ENCODE measurements around the gene UXS1.

The UXS1 gene

GRCh38 chr2:106163948-106164545 is 30.1 kb downstream of the UXS1 start:
- ATAC-seq = no peak
- TF ChIP-seq ZNF8 (CRISPR knock-in tag; IDR thresholded peaks at IDR 0.05) = no peak
- TF ChIP-seq ZFP30 (CRISPR knock-in tag; IDR thresholded peaks at IDR 0.05) = no peak
- no peak for TF ChIP-seq PATZ1 (CRISPR knock-in tag; IDR thresholded peaks at IDR 0.05; ENCODE audit: borderline replicate concordance)
- TF ChIP-seq ISL1 (CRISPR knock-in tag; IDR thresholded peaks at IDR 0.05) = no peak
- TF ChIP-seq CREB5 (CRISPR knock-in tag; IDR thresholded peaks at IDR 0.05; ENCODE audit: low read depth) = no peak
- no peak for TF ChIP-seq RARB (CRISPR knock-in tag; IDR thresholded peaks at IDR 0.05)
- TF ChIP-seq ZFP3 (CRISPR knock-in tag; IDR thresholded peaks at IDR 0.05) = no peak
- no peak for TF ChIP-seq CSDC2 (CRISPR knock-in tag; IDR thresholded peaks at IDR 0.05)
- TF ChIP-seq GLIS3 (CRISPR knock-in tag; IDR thresholded peaks at IDR 0.05) = no peak
- TF ChIP-seq ARNTL (CRISPR knock-in tag; IDR thresholded peaks at IDR 0.05; ENCODE audit: borderline replicate concordance, low read depth) = no peak
- TF ChIP-seq OSR1 (CRISPR knock-in tag; IDR thresholded peaks at IDR 0.05) = no peak
- TF ChIP-seq TSHZ2 (CRISPR knock-in tag; IDR thresholded peaks at IDR 0.05) = no peak
- no peak for TF ChIP-seq ZNF565 (CRISPR knock-in tag; conservative IDR thresholded peaks at IDR 0.05; ENCODE audit: low read depth)
- TF ChIP-seq POU6F1 (CRISPR knock-in tag; IDR thresholded peaks at IDR 0.05; ENCODE audit: borderline replicate concordance, low read depth) = no peak
- no peak for TF ChIP-seq TOX (CRISPR knock-in tag; IDR thresholded peaks at IDR 0.05; ENCODE audit: borderline replicate concordance)
- TF ChIP-seq TCF4 (CRISPR knock-in tag; IDR thresholded peaks at IDR 0.05; ENCODE audit: borderline replicate concordance) = no peak

- ATAC-seq = no peak
- TF ChIP-seq ZNF8 (CRISPR knock-in tag; IDR thresholded peaks at IDR 0.05) (no peak), TOX (CRISPR knock-in tag; IDR thresholded peaks at IDR 0.05; ENCODE audit: borderline replicate concordance) (no peak), ISL1 (CRISPR knock-in tag; IDR thresholded peaks at IDR 0.05) (no peak; the same call in 1 of the 2 replicates), BACH2 (CRISPR knock-in tag; IDR thresholded peaks at IDR 0.05; ENCODE audit: borderline replicate concordance) (no peak), ARNTL (CRISPR knock-in tag; IDR thresholded peaks at IDR 0.05; ENCODE audit: borderline replicate concordance, low read depth) (no peak), RARB (CRISPR knock-in tag; IDR thresholded peaks at IDR 0.05) (no peak), PATZ1 (CRISPR knock-in tag; IDR thresholded peaks at IDR 0.05; ENCODE audit: borderline replicate concordance) (no peak), ZNF565 (CRISPR knock-in tag; conservative IDR thresholded peaks at IDR 0.05; ENCODE audit: low read depth) (no peak), POU6F1 (CRISPR knock-in tag; IDR thresholded peaks at IDR 0.05; ENCODE audit: borderline replicate concordance, low read depth) (no peak), PPARA (CRISPR knock-in tag; IDR thresholded peaks at IDR 0.05; ENCODE audit: borderline replicate concordance) (no peak), TSHZ2 (CRISPR knock-in tag; IDR thresholded peaks at IDR 0.05) (no peak)
Observed at GRCh38 chr2:106161938-106162820, 31.9 kb downstream of the UXS1 start.

All from SK-N-SH treated with all-trans-retinoic acid at 6 μM for 48 hours (cell line).